SK-N-SH treated with all-trans-retinoic acid at 6 μM for 48 hours (cell line): ENCODE data around the gene NOTO.

Experiments
- CSDC2 ChIP-seq: fragments of 250-450 bp; sonication (Bioruptor Pico); IDR thresholded peaks from 2 replicates; pipeline ENCODE4 v1.5.0; 2020; ENCODE audit warnings: mild to moderate bottlenecking, moderate library complexity
- ESRRG ChIP-seq: fragments of 250-450 bp; sonication (Bioruptor Pico); IDR thresholded peaks from 2 replicates; pipeline ENCODE4 v1.6.1; 2021; ENCODE audit warnings: mild to moderate bottlenecking
- GLIS3 ChIP-seq: fragments of 250-450 bp; sonication (Bioruptor Pico); IDR thresholded peaks from 2 replicates; pipeline ENCODE4 v1.5.0; 2020; ENCODE audit warnings: mild to moderate bottlenecking, moderate library complexity
- OSR1 ChIP-seq: fragments of 250-450 bp; sonication (Bioruptor Pico); IDR thresholded peaks from 2 replicates; pipeline ENCODE4 v1.8.0; 2022; ENCODE audit warnings: moderate library complexity, mild to moderate bottlenecking, inconsistent platforms
- PPARA ChIP-seq: fragments of 250-450 bp; sonication (Bioruptor Pico); IDR thresholded peaks from 2 replicates; pipeline ENCODE4 v1.5.0; 2020; ENCODE audit warnings: mild to moderate bottlenecking, borderline replicate concordance
- RARB ChIP-seq: fragments of 250-450 bp; sonication (Bioruptor Pico); IDR thresholded peaks from 2 replicates; pipeline ENCODE4 v1.8.0; 2021; ENCODE audit warnings: mild to moderate bottlenecking, moderate library complexity
- ZC3H10 ChIP-seq: fragments of 250-450 bp; sonication (Bioruptor Pico); IDR thresholded peaks from 2 replicates; pipeline ENCODE4 v1.5.1; 2021; ENCODE audit warnings: mild to moderate bottlenecking, moderate library complexity
- ZFP3 ChIP-seq: fragments of 250-450 bp; sonication (Bioruptor Pico); IDR thresholded peaks from 2 replicates; pipeline ENCODE4 v1.5.0; 2020; ENCODE audit warnings: mild to moderate bottlenecking, moderate library complexity
- ZFP30 ChIP-seq: fragments of 450-650 bp; formaldehyde crosslinking; IDR thresholded peaks from 2 replicates; pipeline ENCODE4 v1.5.0; 2022; ENCODE audit warnings: mild to moderate bottlenecking, moderate library complexity
- ZNF8 ChIP-seq: fragments of 450-650 bp; formaldehyde crosslinking; IDR thresholded peaks from 2 replicates; pipeline ENCODE4 v1.5.0; 2020; ENCODE audit warnings: mild to moderate bottlenecking, moderate library complexity
- TF ChIP-seq, protein P1 (sequence below): fragments of 250-450 bp; sonication (Bioruptor Pico); IDR thresholded peaks from 2 replicates; pipeline ENCODE4 v1.5.1; 2020; ENCODE audit warnings: low read depth, mild to moderate bottlenecking, moderate library complexity
- TF ChIP-seq, protein P2 (sequence below): fragments of 250-450 bp; sonication (Bioruptor Pico); IDR thresholded peaks from 2 replicates; pipeline ENCODE4 v1.8.0; 2020; ENCODE audit warnings: mild to moderate bottlenecking, moderate library complexity, borderline replicate concordance
- TF ChIP-seq, protein P3 (sequence below): fragments of 250-450 bp; sonication (Bioruptor Pico); IDR thresholded peaks from 2 replicates; pipeline ENCODE4 v1.8.0; 2021; ENCODE audit warnings: low read depth, mild to moderate bottlenecking, moderate library complexity, borderline replicate concordance
- TF ChIP-seq, protein P4 (sequence below): fragments of 250-450 bp; sonication (Bioruptor Pico); IDR thresholded peaks from 2 replicates; pipeline ENCODE4 v1.5.0; 2020; ENCODE audit warnings: mild to moderate bottlenecking, moderate library complexity

DNA sequence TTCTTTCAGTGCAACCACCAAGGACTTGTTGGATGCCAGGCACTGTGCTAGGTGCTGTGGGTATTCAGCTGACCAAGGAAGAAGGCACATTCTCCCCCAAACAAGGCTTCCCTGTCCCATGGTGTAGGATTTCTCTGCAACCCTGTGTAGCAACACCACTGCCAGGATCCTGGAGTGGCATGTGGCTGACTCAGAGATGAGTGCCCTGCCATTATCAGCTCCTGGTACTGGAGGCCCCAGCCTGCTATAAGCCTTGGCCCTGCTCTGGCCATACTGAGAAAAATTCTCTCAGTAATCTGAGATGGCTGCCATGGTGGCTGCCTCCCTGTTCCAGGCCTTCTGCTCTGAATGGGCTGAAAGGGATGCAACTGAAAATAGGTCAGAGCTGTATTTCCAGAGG is 15.9 kb downstream of the NOTO start:
- no peak for TF ChIP-seq RARB
- no peak for TF ChIP-seq ESRRG (CRISPR knock-in tag)
- no peak for TF ChIP-seq ZFP3 (CRISPR knock-in tag)
- TF ChIP-seq, protein P1, sequence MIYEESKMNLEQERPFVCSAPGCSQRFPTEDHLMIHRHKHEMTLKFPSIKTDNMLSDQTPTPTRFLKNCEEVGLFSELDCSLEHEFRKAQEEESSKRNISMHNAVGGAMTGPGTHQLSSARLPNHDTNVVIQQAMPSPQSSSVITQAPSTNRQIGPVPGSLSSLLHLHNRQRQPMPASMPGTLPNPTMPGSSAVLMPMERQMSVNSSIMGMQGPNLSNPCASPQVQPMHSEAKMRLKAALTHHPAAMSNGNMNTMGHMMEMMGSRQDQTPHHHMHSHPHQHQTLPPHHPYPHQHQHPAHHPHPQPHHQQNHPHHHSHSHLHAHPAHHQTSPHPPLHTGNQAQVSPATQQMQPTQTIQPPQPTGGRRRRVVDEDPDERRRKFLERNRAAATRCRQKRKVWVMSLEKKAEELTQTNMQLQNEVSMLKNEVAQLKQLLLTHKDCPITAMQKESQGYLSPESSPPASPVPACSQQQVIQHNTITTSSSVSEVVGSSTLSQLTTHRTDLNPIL (CRISPR knock-in tag), result no peak
- TF ChIP-seq PPARA, result no peak
- TF ChIP-seq ZFP30 (CRISPR knock-in tag), result no peak
- TF ChIP-seq, protein P2, sequence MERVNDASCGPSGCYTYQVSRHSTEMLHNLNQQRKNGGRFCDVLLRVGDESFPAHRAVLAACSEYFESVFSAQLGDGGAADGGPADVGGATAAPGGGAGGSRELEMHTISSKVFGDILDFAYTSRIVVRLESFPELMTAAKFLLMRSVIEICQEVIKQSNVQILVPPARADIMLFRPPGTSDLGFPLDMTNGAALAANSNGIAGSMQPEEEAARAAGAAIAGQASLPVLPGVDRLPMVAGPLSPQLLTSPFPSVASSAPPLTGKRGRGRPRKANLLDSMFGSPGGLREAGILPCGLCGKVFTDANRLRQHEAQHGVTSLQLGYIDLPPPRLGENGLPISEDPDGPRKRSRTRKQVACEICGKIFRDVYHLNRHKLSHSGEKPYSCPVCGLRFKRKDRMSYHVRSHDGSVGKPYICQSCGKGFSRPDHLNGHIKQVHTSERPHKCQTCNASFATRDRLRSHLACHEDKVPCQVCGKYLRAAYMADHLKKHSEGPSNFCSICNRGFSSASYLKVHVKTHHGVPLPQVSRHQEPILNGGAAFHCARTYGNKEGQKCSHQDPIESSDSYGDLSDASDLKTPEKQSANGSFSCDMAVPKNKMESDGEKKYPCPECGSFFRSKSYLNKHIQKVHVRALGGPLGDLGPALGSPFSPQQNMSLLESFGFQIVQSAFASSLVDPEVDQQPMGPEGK (CRISPR knock-in tag), result no peak
- TF ChIP-seq, protein P3, sequence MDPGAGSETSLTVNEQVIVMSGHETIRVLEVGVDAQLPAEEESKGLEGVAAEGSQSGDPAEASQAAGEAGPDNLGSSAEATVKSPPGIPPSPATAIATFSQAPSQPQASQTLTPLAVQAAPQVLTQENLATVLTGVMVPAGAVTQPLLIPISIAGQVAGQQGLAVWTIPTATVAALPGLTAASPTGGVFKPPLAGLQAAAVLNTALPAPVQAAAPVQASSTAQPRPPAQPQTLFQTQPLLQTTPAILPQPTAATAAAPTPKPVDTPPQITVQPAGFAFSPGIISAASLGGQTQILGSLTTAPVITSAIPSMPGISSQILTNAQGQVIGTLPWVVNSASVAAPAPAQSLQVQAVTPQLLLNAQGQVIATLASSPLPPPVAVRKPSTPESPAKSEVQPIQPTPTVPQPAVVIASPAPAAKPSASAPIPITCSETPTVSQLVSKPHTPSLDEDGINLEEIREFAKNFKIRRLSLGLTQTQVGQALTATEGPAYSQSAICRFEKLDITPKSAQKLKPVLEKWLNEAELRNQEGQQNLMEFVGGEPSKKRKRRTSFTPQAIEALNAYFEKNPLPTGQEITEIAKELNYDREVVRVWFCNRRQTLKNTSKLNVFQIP, result no peak
- no peak for TF ChIP-seq OSR1
- no peak for TF ChIP-seq GLIS3 (CRISPR knock-in tag)
- TF ChIP-seq ZC3H10 (CRISPR knock-in tag), result no peak
- no peak for TF ChIP-seq CSDC2 (CRISPR knock-in tag)
- no peak for TF ChIP-seq ZNF8 (CRISPR knock-in tag)
- TF ChIP-seq, protein P4, sequence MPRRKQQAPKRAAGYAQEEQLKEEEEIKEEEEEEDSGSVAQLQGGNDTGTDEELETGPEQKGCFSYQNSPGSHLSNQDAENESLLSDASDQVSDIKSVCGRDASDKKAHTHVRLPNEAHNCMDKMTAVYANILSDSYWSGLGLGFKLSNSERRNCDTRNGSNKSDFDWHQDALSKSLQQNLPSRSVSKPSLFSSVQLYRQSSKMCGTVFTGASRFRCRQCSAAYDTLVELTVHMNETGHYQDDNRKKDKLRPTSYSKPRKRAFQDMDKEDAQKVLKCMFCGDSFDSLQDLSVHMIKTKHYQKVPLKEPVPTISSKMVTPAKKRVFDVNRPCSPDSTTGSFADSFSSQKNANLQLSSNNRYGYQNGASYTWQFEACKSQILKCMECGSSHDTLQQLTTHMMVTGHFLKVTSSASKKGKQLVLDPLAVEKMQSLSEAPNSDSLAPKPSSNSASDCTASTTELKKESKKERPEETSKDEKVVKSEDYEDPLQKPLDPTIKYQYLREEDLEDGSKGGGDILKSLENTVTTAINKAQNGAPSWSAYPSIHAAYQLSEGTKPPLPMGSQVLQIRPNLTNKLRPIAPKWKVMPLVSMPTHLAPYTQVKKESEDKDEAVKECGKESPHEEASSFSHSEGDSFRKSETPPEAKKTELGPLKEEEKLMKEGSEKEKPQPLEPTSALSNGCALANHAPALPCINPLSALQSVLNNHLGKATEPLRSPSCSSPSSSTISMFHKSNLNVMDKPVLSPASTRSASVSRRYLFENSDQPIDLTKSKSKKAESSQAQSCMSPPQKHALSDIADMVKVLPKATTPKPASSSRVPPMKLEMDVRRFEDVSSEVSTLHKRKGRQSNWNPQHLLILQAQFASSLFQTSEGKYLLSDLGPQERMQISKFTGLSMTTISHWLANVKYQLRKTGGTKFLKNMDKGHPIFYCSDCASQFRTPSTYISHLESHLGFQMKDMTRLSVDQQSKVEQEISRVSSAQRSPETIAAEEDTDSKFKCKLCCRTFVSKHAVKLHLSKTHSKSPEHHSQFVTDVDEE (CRISPR knock-in tag), result no peak
